ENCODE results near the gene HORMAD2. TPM values are rescaled to one million over a fixed set of nuclear protein-coding genes. Genes with fewer than 3 reads are reported as not detected.

HORMAD2 gene
- total RNA-seq, 1 donor from 2014 or later: not detected

DNA sequence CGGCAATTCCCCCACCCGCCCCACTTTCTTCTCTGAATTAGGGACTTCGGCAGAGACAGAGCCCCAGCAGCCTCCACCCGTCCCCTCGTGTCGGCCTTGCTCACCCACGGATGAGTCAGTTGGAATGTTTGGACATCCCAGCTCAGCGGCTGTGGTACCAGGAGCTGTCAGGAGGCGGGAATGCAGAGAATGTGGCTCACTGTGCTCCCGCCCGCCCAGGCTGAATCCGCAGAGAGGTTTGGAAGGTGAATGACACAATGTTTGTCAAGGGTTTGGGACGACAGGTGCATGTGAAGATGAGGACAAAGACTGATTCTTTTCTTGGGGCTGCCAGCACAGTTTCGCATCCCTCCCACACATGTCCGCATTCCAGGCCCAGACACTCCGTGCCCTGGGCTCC, 126.7 kb downstream of the HORMAD2 start:
- Mint-ChIP-seq H3K4me3 (ENCODE audit: unreplicated experiment) (no peak overlapping the region), H3K36me3 (ENCODE audit: unreplicated experiment) (no peaks in the 10 kb centered on the region), H3K27me3 (ENCODE audit: unreplicated experiment) (no peaks in the 10 kb centered on the region), H3K9me3 (ENCODE audit: unreplicated experiment) (peaks cover 3% of the 10 kb centered on the region), H3K4me1 (ENCODE audit: unreplicated experiment) (peaks cover 84% of the 10 kb centered on the region), H3K27ac (ENCODE audit: unreplicated experiment) (peak overlapping the region; percentile 96)
- no peak for DNase-seq (ENCODE audit: extremely low spot score, unreplicated experiment)
- TF ChIP-seq, protein P1, sequence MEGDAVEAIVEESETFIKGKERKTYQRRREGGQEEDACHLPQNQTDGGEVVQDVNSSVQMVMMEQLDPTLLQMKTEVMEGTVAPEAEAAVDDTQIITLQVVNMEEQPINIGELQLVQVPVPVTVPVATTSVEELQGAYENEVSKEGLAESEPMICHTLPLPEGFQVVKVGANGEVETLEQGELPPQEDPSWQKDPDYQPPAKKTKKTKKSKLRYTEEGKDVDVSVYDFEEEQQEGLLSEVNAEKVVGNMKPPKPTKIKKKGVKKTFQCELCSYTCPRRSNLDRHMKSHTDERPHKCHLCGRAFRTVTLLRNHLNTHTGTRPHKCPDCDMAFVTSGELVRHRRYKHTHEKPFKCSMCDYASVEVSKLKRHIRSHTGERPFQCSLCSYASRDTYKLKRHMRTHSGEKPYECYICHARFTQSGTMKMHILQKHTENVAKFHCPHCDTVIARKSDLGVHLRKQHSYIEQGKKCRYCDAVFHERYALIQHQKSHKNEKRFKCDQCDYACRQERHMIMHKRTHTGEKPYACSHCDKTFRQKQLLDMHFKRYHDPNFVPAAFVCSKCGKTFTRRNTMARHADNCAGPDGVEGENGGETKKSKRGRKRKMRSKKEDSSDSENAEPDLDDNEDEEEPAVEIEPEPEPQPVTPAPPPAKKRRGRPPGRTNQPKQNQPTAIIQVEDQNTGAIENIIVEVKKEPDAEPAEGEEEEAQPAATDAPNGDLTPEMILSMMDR (IDR thresholded peaks at IDR 0.05): no peak

DNA sequence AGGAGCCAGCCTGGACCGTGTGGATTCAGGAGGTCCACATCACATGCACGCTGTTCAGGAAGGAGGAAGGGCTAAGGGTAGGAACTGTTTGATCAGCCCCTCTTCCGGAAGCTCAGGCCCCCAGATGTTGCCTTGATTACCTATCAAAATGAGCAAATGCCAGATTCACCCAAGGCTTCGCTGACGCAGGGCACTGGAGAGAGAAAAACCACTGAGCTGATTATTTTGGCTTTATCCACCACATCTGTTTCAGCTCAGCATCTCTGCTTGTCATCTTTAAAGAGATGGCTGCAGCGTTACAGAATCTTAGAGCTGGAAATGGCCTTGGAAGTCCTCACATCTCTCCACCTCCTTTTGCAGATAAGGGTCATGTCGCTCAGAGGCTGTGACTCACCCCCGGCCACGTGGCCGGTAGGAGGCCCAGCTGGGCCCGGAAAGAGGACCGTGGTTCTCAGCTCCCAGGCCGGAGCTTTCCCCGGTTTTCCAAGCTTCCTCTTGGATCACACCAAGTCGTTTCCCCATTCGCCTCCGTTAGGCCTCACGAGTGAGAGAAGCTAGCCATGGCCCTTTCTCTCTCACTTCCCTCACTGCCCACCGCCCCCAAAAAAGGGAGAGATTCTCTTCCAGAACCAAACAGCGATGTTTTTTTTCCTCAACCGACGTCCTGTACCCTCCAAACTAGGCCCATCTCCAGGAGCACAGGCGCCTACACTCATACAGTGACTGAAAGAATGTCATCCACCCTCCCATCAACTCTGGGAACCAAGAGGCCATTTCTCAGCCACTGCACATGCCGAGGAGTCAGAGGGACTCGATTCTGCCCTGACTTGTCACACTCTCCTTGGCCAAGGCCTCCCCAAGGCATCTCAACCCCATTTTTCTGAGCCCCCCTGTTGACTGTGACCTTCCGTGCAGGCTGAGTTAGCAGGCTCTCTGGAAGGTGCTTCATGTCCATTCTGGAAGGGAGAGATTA, 128.7 kb downstream of the HORMAD2 start:
- peak overlapping the region; percentile 95 for H3K27ac Mint-ChIP-seq (ENCODE audit: unreplicated experiment)
- H3K27me3 Mint-ChIP-seq (ENCODE audit: unreplicated experiment): no peaks in the 10 kb centered on the region
- DNase-seq (ENCODE audit: extremely low spot score, unreplicated experiment): no peak
- TF ChIP-seq, protein P1 (IDR thresholded peaks at IDR 0.05): no peak
- no peak overlapping the region for H3K4me3 Mint-ChIP-seq (ENCODE audit: unreplicated experiment)
- no peaks in the 10 kb centered on the region for H3K9me3 Mint-ChIP-seq (ENCODE audit: unreplicated experiment)
- H3K36me3 Mint-ChIP-seq (ENCODE audit: unreplicated experiment): no peaks in the 10 kb centered on the region
- peaks cover 80% of the 10 kb centered on the region for H3K4me1 Mint-ChIP-seq (ENCODE audit: unreplicated experiment)

DNA sequence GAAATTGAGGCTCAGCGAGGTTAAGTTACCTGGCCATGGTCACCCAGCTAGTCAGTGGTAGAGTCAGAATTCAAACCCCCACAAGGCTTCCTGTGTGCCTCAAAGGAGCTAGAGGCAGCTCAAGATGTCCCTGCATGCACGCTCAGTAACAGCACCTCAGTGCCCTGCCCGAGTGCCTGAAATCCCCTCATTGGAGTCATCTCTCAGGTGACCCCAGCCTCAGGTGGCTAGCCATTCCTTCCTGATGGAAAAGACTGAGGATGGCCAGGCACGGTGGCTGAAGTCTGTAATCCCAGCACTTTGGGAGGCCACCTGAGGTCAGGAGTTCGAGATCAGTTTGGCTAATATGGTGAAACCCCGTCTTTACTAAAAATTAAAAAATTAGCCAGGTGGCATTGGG, 129.4 kb downstream of the HORMAD2 start:
- TF ChIP-seq, protein P1 (IDR thresholded peaks at IDR 0.05): no peak
- Mint-ChIP-seq H3K27ac (ENCODE audit: unreplicated experiment) (peak overlapping the region; percentile 95), H3K27me3 (ENCODE audit: unreplicated experiment) (no peaks in the 10 kb centered on the region), H3K9me3 (ENCODE audit: unreplicated experiment) (no peaks in the 10 kb centered on the region), H3K4me3 (ENCODE audit: unreplicated experiment) (no peak overlapping the region), H3K4me1 (ENCODE audit: unreplicated experiment) (peaks cover 73% of the 10 kb centered on the region), H3K36me3 (ENCODE audit: unreplicated experiment) (no peaks in the 10 kb centered on the region)
- DNase-seq (ENCODE audit: extremely low spot score, unreplicated experiment): no peak

DNA sequence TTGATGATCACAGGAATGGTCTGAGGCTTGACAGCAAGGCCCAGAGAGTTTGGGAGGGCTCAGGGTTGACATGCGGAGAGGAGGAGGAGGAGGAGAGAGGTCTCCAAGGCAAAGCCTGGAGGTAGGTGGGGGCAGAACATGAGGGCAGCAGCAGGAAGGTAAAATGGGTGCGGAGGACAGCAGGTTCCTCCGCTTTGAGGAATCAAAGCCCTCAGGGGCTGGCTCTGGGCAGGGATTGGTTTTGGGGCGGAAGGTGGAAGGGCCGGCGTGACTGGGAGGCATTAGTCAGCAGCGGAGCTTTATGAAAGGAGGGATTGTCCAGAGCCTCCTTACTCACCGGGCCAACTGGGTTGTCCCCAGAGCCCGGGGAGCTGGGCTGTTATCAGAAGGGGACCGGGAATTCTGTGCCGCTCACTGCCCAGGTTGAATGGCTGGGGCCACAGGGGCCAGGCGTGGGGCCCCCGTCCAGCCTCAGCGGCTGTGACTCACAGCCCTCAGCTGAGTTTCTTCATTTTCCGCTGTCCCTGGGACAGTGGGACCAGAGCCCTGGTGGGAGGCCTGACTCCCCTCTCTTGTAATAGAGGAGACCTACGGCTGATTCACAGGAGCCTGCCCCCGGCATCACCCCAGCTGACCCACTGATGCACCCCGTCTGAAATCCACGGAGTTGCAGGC, 130.1 kb downstream of the HORMAD2 start:
- no peaks in the 10 kb centered on the region for H3K36me3 Mint-ChIP-seq (ENCODE audit: unreplicated experiment)
- H3K27ac Mint-ChIP-seq (ENCODE audit: unreplicated experiment): peak overlapping the region; percentile 55
- H3K27me3 Mint-ChIP-seq (ENCODE audit: unreplicated experiment): no peaks in the 10 kb centered on the region
- no peak for DNase-seq (ENCODE audit: extremely low spot score, unreplicated experiment)
- no peak overlapping the region for H3K4me3 Mint-ChIP-seq (ENCODE audit: unreplicated experiment)
- no peaks in the 10 kb centered on the region for H3K9me3 Mint-ChIP-seq (ENCODE audit: unreplicated experiment)
- H3K4me1 Mint-ChIP-seq (ENCODE audit: unreplicated experiment): peaks cover 66% of the 10 kb centered on the region
- TF ChIP-seq, protein P1 (IDR thresholded peaks at IDR 0.05): no peak

Data from osteocyte (in vitro differentiated cells).